HepG2 (cell line): ENCODE results near the gene TUBB4B. TPM values are rescaled to one million over a fixed set of nuclear protein-coding genes. Genes with fewer than 3 reads are reported as not detected.

Source experiments
- FOSL2 ChIP-seq: sonication (generic); formaldehyde crosslinking; IDR thresholded peaks from 2 replicates; pipeline ENCODE4 v1.4.0; 2020; ENCODE audit warnings: missing genetic modification reagents
- HIVEP1 ChIP-seq: sonication (generic); formaldehyde crosslinking; IDR thresholded peaks from 2 replicates; pipeline ENCODE4 v1.4.0; 2020; ENCODE audit warnings: mild to moderate bottlenecking, missing genetic modification reagents
- MTA1 ChIP-seq: sonication (generic); formaldehyde crosslinking; IDR thresholded peaks from 2 replicates; pipeline ENCODE4 v1.4.0; 2020; ENCODE audit warnings: missing genetic modification reagents, mild to moderate bottlenecking, borderline replicate concordance
- RFXAP ChIP-seq: sonication (generic); formaldehyde crosslinking; IDR thresholded peaks from 2 replicates; pipeline ENCODE4 v1.4.0; 2020; ENCODE audit warnings: missing genetic modification reagents, borderline replicate concordance
- SALL1 ChIP-seq: sonication (generic); formaldehyde crosslinking; IDR thresholded peaks from 2 replicates; pipeline ENCODE4 v1.8.0; 2022; ENCODE audit warnings: mild to moderate bottlenecking, missing genetic modification reagents
- SRY ChIP-seq: sonication (generic); formaldehyde crosslinking; IDR thresholded peaks from 2 replicates; pipeline ENCODE4 v1.8.0; 2022; ENCODE audit warnings: mild to moderate bottlenecking, missing genetic modification reagents
- TSC22D2 ChIP-seq: sonication (generic); formaldehyde crosslinking; IDR thresholded peaks from 2 replicates; pipeline ENCODE4 v1.5.1; 2020; ENCODE audit warnings: missing genetic modification reagents, mild to moderate bottlenecking, borderline replicate concordance
- ZFY ChIP-seq: sonication (generic); formaldehyde crosslinking; IDR thresholded peaks from 2 replicates; pipeline ENCODE4 v1.4.0; 2020; ENCODE audit warnings: missing genetic modification reagents
- ZNF232 ChIP-seq: sonication (generic); formaldehyde crosslinking; IDR thresholded peaks from 2 replicates; pipeline ENCODE4 v1.4.0; 2020; ENCODE audit warnings: missing genetic modification reagents, borderline replicate concordance
- ZZZ3 ChIP-seq: sonication (generic); formaldehyde crosslinking; IDR thresholded peaks from 2 replicates; pipeline ENCODE4 v1.4.0; 2020; ENCODE audit warnings: missing genetic modification reagents, mild to moderate bottlenecking, borderline replicate concordance
- polyA plus RNA-seq, 8 experiments: library from polyadenylated mRNA; depleted of rRNA in 3 of 8; stranded (reverse) in 7 of 8; unstranded in 1 of 8; fragments of >200 nt; fragmentation: Illumina TruSeq in 4 of 8; extraction: Trizol in 4 of 8; gene quantifications; 2 replicates each; pipeline versions ENCODE4 v1.2.1 to v1.2.3, GENCODE V29; 2011 to 2016; ENCODE audit warnings: low read depth in 4 of 8, missing spikeins in 1 of 8, mixed read lengths in 1 of 8; ENCODE audit not compliant: insufficient read depth in 1 of 8
- total RNA-seq, 5 experiments: library from RNA; depleted of rRNA; stranded (reverse); fragments of >200 nt; fragmentation: Illumina TruSeq; extraction: Trizol; gene quantifications; 2 replicates each; pipeline ENCODE4 v1.2.3, GENCODE V29; 2016; ENCODE audit warnings: low read depth in 1 of 5
- TF ChIP-seq, protein P1 (sequence below): sonication (generic); formaldehyde crosslinking; IDR thresholded peaks from 2 replicates; pipeline ENCODE4 v1.5.1; 2020; ENCODE audit warnings: mild to moderate bottlenecking, missing genetic modification reagents, moderate library complexity
- TF ChIP-seq, protein P2 (sequence below): sonication (generic); formaldehyde crosslinking; IDR thresholded peaks from 2 replicates; pipeline ENCODE4 v1.4.0; 2020; ENCODE audit warnings: missing genetic modification reagents, mild to moderate bottlenecking, borderline replicate concordance
- TF ChIP-seq, protein P3 (sequence below): sonication (generic); formaldehyde crosslinking; IDR thresholded peaks from 2 replicates; pipeline ENCODE4 v1.5.0; 2020; ENCODE audit warnings: missing genetic modification reagents
- TF ChIP-seq, protein P4 (sequence below): IDR thresholded peaks from 2 replicates; pipeline ENCODE4 v1.6.1; 2012; ENCODE audit warnings: low read length, improper control_type of control experiment
- TF ChIP-seq, protein P5 (sequence below): sonication (generic); formaldehyde crosslinking; IDR thresholded peaks from 2 replicates; pipeline ENCODE4 v1.4.0; 2020; ENCODE audit warnings: missing genetic modification reagents, borderline replicate concordance

Gene TUBB4B
- total and polyA plus RNA-seq, 2 of the 13 experiments (the other 11 are each of a cell fraction or from before 2014, with no cell fraction given): 182 to 412 TPM

DNA sequence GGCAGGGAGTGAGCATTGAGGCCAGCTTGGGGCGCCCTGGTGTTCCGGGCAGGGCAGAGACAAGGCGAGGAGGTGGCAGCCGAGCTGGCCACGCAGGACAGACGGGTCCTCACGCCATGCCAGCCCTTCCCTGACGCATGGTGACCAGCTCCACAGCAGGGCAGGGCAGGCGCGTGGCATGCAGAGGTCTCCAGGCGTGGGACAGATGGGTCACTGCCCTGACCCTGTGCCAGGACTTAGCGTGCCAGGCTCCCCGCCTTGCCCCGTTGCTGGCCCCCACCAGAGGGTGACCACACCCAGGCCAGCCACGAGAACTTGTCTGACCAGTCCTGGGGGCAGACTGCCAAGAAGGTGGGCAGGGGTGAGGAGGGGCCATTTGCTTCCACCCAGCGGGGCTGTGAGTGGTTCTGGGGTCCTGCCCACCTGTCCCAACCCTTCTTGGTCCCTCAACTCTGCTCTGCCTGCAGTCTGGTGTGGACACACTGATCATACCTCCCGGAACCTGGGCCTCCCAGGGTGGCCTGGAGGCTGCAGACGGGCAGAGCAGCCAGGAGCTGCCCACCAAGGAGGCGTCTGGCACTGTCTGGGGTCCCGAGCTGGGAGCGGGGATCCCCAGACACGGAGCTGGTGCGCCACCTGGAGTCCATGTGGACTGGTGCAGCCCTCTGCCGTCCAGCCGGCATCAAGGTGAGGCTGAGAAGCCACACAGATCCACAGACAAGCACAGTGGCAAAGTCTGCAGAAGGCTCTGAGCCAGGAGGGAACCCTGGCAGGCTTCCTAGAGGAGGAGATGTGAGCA lies 13.8 kb upstream of the TUBB4B start, which contains the start of gene RNF224 (continued):
- TF ChIP-seq, protein P1, sequence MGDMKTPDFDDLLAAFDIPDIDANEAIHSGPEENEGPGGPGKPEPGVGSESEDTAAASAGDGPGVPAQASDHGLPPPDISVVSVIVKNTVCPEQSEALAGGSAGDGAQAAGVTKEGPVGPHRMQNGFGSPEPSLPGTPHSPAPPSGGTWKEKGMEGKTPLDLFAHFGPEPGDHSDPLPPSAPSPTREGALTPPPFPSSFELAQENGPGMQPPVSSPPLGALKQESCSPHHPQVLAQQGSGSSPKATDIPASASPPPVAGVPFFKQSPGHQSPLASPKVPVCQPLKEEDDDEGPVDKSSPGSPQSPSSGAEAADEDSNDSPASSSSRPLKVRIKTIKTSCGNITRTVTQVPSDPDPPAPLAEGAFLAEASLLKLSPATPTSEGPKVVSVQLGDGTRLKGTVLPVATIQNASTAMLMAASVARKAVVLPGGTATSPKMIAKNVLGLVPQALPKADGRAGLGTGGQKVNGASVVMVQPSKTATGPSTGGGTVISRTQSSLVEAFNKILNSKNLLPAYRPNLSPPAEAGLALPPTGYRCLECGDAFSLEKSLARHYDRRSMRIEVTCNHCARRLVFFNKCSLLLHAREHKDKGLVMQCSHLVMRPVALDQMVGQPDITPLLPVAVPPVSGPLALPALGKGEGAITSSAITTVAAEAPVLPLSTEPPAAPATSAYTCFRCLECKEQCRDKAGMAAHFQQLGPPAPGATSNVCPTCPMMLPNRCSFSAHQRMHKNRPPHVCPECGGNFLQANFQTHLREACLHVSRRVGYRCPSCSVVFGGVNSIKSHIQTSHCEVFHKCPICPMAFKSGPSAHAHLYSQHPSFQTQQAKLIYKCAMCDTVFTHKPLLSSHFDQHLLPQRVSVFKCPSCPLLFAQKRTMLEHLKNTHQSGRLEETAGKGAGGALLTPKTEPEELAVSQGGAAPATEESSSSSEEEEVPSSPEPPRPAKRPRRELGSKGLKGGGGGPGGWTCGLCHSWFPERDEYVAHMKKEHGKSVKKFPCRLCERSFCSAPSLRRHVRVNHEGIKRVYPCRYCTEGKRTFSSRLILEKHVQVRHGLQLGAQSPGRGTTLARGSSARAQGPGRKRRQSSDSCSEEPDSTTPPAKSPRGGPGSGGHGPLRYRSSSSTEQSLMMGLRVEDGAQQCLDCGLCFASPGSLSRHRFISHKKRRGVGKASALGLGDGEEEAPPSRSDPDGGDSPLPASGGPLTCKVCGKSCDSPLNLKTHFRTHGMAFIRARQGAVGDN (CRISPR knock-in tag): peak; percentile 40; the same call in 1 of the 2 replicates
- TF ChIP-seq ZZZ3 (no peak), ZFY (CRISPR knock-in tag) (peak; percentile 20; the same call in 1 of the 2 replicates), SALL1 (CRISPR knock-in tag) (peak; percentile 55), TSC22D2 (CRISPR knock-in tag) (0 out of 2 replicates have a peak, but pooled peaks have one; percentile 23), FOSL2 (CRISPR knock-in tag) (peak; percentile 10), HIVEP1 (no peak), RFXAP (CRISPR knock-in tag) (peak; percentile 45; the same call in 1 of the 2 replicates), ZNF232 (CRISPR knock-in tag) (no peak), SRY (CRISPR knock-in tag) (no peak), MTA1 (CRISPR knock-in tag) (peak; percentile 51; the same call in 1 of the 2 replicates)
- TF ChIP-seq, protein P2, sequence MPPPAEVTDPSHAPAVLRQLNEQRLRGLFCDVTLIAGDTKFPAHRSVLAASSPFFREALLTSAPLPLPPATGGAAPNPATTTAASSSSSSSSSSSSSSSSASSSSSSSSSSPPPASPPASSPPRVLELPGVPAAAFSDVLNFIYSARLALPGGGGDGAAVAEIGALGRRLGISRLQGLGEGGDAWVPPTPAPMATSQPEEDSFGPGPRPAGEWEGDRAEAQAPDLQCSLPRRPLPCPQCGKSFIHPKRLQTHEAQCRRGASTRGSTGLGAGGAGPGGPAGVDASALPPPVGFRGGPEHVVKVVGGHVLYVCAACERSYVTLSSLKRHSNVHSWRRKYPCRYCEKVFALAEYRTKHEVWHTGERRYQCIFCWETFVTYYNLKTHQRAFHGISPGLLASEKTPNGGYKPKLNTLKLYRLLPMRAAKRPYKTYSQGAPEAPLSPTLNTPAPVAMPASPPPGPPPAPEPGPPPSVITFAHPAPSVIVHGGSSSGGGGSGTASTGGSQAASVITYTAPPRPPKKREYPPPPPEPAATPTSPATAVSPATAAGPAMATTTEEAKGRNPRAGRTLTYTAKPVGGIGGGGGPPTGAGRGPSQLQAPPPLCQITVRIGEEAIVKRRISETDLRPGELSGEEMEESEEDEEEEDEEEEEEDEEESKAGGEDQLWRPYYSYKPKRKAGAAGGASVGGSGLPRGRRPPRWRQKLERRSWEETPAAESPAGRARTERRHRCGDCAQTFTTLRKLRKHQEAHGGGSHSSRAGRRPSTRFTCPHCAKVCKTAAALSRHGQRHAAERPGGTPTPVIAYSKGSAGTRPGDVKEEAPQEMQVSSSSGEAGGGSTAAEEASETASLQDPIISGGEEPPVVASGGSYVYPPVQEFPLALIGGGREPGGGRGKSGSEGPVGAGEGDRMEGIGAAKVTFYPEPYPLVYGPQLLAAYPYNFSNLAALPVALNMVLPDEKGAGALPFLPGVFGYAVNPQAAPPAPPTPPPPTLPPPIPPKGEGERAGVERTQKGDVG: no peak
- TF ChIP-seq, protein P3, sequence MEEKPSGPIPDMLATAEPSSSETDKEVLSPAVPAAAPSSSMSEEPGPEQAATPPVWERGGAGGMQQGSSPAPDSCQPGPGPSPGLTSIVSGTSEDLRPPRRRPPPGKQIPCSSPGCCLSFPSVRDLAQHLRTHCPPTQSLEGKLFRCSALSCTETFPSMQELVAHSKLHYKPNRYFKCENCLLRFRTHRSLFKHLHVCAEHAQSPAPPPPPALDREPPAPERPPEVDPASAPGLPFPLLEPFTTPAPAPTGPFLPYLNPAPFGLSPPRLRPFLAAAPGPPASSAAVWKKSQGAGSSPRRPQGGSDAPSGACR: peak; percentile 62; the same call in 1 of the 2 replicates
- TF ChIP-seq, protein P4, sequence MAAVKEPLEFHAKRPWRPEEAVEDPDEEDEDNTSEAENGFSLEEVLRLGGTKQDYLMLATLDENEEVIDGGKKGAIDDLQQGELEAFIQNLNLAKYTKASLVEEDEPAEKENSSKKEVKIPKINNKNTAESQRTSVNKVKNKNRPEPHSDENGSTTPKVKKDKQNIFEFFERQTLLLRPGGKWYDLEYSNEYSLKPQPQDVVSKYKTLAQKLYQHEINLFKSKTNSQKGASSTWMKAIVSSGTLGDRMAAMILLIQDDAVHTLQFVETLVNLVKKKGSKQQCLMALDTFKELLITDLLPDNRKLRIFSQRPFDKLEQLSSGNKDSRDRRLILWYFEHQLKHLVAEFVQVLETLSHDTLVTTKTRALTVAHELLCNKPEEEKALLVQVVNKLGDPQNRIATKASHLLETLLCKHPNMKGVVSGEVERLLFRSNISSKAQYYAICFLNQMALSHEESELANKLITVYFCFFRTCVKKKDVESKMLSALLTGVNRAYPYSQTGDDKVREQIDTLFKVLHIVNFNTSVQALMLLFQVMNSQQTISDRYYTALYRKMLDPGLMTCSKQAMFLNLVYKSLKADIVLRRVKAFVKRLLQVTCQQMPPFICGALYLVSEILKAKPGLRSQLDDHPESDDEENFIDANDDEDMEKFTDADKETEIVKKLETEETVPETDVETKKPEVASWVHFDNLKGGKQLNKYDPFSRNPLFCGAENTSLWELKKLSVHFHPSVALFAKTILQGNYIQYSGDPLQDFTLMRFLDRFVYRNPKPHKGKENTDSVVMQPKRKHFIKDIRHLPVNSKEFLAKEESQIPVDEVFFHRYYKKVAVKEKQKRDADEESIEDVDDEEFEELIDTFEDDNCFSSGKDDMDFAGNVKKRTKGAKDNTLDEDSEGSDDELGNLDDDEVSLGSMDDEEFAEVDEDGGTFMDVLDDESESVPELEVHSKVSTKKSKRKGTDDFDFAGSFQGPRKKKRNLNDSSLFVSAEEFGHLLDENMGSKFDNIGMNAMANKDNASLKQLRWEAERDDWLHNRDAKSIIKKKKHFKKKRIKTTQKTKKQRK: no peak
- TF ChIP-seq, protein P5, sequence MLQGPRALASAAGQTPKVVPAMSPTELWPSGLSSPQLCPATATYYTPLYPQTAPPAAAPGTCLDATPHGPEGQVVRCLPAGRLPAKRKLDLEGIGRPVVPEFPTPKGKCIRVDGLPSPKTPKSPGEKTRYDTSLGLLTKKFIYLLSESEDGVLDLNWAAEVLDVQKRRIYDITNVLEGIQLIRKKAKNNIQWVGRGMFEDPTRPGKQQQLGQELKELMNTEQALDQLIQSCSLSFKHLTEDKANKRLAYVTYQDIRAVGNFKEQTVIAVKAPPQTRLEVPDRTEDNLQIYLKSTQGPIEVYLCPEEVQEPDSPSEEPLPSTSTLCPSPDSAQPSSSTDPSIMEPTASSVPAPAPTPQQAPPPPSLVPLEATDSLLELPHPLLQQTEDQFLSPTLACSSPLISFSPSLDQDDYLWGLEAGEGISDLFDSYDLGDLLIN (CRISPR knock-in tag): no peak
